ENCODE data around the gene VPS54. TPM values are rescaled to one million over a fixed set of nuclear protein-coding genes. Genes with fewer than 3 reads are reported as not detected.
A peak's percentile ranks its signal among the peaks of the same experiment; 100 is the strongest.

VPS54 gene
- total and polyA plus RNA-seq, 9 of the 15 experiments (the other 6 are each of a cell fraction or from before 2014, with no cell fraction given) = 4.9 to 23.2 (median 13.2) TPM

- intact Hi-C loops (cut with micrococcal nuclease) (no loop called here), in situ Hi-C loops (cut with MboI) (no loop called here)
- no TSS peak for BruUV-seq (replicated peaks)
- TF ChIP-seq ZNF696 (CRISPR knock-in tag; conservative IDR thresholded peaks at IDR 0.05) (no peak), NR2C1 (IDR thresholded peaks at IDR 0.05) (no peak), NR2C1 (tag; IDR thresholded peaks at IDR 0.05) (no peak), ZNF217 (CRISPR knock-in tag; IDR thresholded peaks at IDR 0.05) (no peak), ZNF316 (IDR thresholded peaks at IDR 0.05) (peak; percentile 66), REST (IDR thresholded peaks at IDR 0.05; ENCODE audit: borderline replicate concordance) (no peak), REST (CRISPR knock-in tag; IDR thresholded peaks at IDR 0.05; ENCODE audit: low read depth) (no peak), NR2F6 (CRISPR knock-in tag; IDR thresholded peaks at IDR 0.05) (no peak), SMAD1 (IDR thresholded peaks at IDR 0.05; ENCODE audit: low read depth, low read length, partially characterized antibody) (no peak), C11orf30 (IDR thresholded peaks at IDR 0.05; ENCODE audit: low read depth) (peak; percentile 53; the same call in 1 of the 2 replicates), ZNF717 (CRISPR knock-in tag; IDR thresholded peaks at IDR 0.05) (no peak), ZNF57 (CRISPR knock-in tag; IDR thresholded peaks at IDR 0.05) (no peak), ZNF644 (tag; IDR thresholded peaks at IDR 0.05; ENCODE audit: low read depth) (no peak)
- H3K9me1 ChIP-seq (ENCODE audit: control insufficient read depth, insufficient read depth, low read length) = no peaks in the 10 kb centered on the region
- H3K9ac ChIP-seq (ENCODE audit: insufficient read depth in 1 of 2, low read depth in 2 of 2, low read length in 2 of 2) = no peak overlapping the region
- H2AFZ ChIP-seq (ENCODE audit: low read depth, low read length) = no peak overlapping the region
- FAIRE-seq = no peak
- H3K4me2 ChIP-seq (ENCODE audit: insufficient read depth, low read length) = no peak overlapping the region
- no peaks in the 10 kb centered on the region for H4K20me1 ChIP-seq (replicated peaks; ENCODE audit: control insufficient read depth, insufficient read depth, low read length)
- CTCF ChIA-PET (ENCODE audit: low intra/inter-chr PET ratio) = no interaction called here
- DNase-seq (ENCODE audit: extremely low read depth in 1 of 4, low spot score in 3 of 4) = no peak
- WGBS (ENCODE audit: insufficient coverage, low coverage, missing lambda C conversion rate) = 100% methylated on average over 2 of the region's 2 CpGs
- no peak overlapping the region for H3K27ac ChIP-seq (ENCODE audit: extremely low read depth, low read depth, low read length)
- peaks cover 83% of the 10 kb centered on the region for H3K79me2 ChIP-seq (ENCODE audit: control insufficient read depth, insufficient read depth, low read length)
- POLR2A ChIA-PET = interaction anchor here (0.7 kb wide), 1 partner anchor 19 kb away, joined by 3 read pairs; no protein-coding TSS in a partner anchor
- H3K4me1 ChIP-seq (replicated peaks in 1 of 2; ENCODE audit: control insufficient read depth in 2 of 2, insufficient read depth in 2 of 2, low read length in 2 of 2) = peaks cover 3 to 7% of the 10 kb centered on the region in 2 experiments; a peak in 3 of 5 replicates
- no peaks in the 10 kb centered on the region for H3K27me3 ChIP-seq (ENCODE audit: control insufficient read depth in 2 of 2, insufficient read depth in 2 of 2, low read length in 2 of 2)
- no peak for ATAC-seq
- no peak overlapping the region for H3K4me3 ChIP-seq
- H3K36me3 ChIP-seq (ENCODE audit: control insufficient read depth, insufficient read depth, low read length) = no peaks in the 10 kb centered on the region; the same call in 2 of the 3 replicates
- H3K9me3 ChIP-seq (replicated peaks; ENCODE audit: control insufficient read depth, insufficient read depth, low read depth, low read length) = no peaks in the 10 kb centered on the region
Measured at GRCh38 chr2:64012115-64012514, 7.1 kb downstream of the VPS54 start.

All from K562 (cell line).